Measurements from ENCODE around the gene CAPN8. TPM values are rescaled to one million over a fixed set of nuclear protein-coding genes. Genes with fewer than 3 reads are reported as not detected.
A peak's percentile ranks its signal among the peaks of the same experiment; 100 is the strongest.

Gene CAPN8
- total RNA-seq, 2 experiments from 2014 or later, result not detected

GRCh38 chr1:223515926-223516325, 149.6 kb downstream of the CAPN8 start:
- Mint-ChIP-seq H3K9me3 (peaks cover 2% of the 10 kb centered on the region), H3K36me3 (ENCODE audit: low read depth) (no peaks in the 10 kb centered on the region), H3K4me3 (no peak overlapping the region), H3K27me3 (no peaks in the 10 kb centered on the region), H3K27ac (peak overlapping the region; percentile 32), H3K4me1 (ENCODE audit: low read depth) (peaks cover 8% of the 10 kb centered on the region)
- intact Hi-C loops (cut with micrococcal nuclease), result no loop called here
- ChIA-PET CTCF (interaction anchor here (3.6 kb wide), 1 partner anchor 168 kb away, joined by 12 read pairs; no protein-coding TSS in a partner anchor), POLR2A (no interaction called here)
- DNase-seq (no peak), ATAC-seq (peak; percentile 17)
- TF ChIP-seq, protein P1, sequence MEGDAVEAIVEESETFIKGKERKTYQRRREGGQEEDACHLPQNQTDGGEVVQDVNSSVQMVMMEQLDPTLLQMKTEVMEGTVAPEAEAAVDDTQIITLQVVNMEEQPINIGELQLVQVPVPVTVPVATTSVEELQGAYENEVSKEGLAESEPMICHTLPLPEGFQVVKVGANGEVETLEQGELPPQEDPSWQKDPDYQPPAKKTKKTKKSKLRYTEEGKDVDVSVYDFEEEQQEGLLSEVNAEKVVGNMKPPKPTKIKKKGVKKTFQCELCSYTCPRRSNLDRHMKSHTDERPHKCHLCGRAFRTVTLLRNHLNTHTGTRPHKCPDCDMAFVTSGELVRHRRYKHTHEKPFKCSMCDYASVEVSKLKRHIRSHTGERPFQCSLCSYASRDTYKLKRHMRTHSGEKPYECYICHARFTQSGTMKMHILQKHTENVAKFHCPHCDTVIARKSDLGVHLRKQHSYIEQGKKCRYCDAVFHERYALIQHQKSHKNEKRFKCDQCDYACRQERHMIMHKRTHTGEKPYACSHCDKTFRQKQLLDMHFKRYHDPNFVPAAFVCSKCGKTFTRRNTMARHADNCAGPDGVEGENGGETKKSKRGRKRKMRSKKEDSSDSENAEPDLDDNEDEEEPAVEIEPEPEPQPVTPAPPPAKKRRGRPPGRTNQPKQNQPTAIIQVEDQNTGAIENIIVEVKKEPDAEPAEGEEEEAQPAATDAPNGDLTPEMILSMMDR (IDR thresholded peaks at IDR 0.05), result no peak

GRCh38 chr1:223515421-223515820, 150.1 kb downstream of the CAPN8 start:
- no peak overlapping the region for H3K4me3 Mint-ChIP-seq
- ChIA-PET POLR2A (no interaction called here), CTCF (interaction anchor here (1.5 to 3.6 kb wide), 2 partner anchors 41 to 168 kb away, joined by 5 to 12 read pairs; no protein-coding TSS in a partner anchor)
- H3K4me1 Mint-ChIP-seq (ENCODE audit: low read depth), result peaks cover 8% of the 10 kb centered on the region
- H3K9me3 Mint-ChIP-seq, result peaks cover 4% of the 10 kb centered on the region
- H3K27ac Mint-ChIP-seq, result peak overlapping the region; percentile 32
- H3K27me3 Mint-ChIP-seq, result no peaks in the 10 kb centered on the region
- ATAC-seq (peak; percentile 58), DNase-seq (peak; percentile 26)
- TF ChIP-seq, protein P1 (IDR thresholded peaks at IDR 0.05), result no peak
- no peaks in the 10 kb centered on the region for H3K36me3 Mint-ChIP-seq (ENCODE audit: low read depth)
- intact Hi-C loops (cut with micrococcal nuclease), result no loop called here

DNA sequence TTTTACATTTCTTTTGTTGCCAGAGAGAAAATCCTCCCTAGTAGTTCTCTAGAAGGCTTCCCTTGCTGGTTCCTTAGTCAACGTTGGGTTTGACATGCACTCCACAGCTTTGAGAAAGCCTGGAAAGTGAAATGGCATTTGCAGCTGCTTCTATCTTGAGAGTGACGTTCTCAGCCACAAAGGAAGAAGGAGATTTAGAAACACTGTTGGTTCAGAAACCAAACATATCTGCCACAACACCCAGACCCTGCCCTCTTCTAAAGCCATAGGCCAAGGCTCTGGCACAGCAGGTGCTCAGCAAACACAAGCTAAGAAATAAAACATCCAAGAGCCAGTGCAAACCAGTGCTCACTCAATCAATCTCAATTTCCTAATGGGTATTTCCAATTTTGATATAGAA, 150.9 kb downstream of the CAPN8 start:
- Mint-ChIP-seq H3K27ac (peak overlapping the region; percentile 26), H3K4me1 (ENCODE audit: low read depth) (peaks cover 8% of the 10 kb centered on the region), H3K9me3 (peaks cover 4% of the 10 kb centered on the region), H3K27me3 (no peaks in the 10 kb centered on the region), H3K4me3 (no peak overlapping the region), H3K36me3 (ENCODE audit: low read depth) (no peaks in the 10 kb centered on the region)
- ATAC-seq (no peak), DNase-seq (no peak)
- POLR2A ChIA-PET, result interaction anchor here (0.6 kb wide), 1 partner anchor 616 kb away, joined by 3 read pairs; no protein-coding TSS in a partner anchor
- intact Hi-C loops (cut with micrococcal nuclease), result no loop called here
- CTCF ChIA-PET, result interaction anchor here (1.1 to 3.6 kb wide), 3 partner anchors 42 to 381 kb away, joined by 3 to 12 read pairs (median 5); no protein-coding TSS in a partner anchor
- TF ChIP-seq, protein P1 (IDR thresholded peaks at IDR 0.05), result no peak

DNA sequence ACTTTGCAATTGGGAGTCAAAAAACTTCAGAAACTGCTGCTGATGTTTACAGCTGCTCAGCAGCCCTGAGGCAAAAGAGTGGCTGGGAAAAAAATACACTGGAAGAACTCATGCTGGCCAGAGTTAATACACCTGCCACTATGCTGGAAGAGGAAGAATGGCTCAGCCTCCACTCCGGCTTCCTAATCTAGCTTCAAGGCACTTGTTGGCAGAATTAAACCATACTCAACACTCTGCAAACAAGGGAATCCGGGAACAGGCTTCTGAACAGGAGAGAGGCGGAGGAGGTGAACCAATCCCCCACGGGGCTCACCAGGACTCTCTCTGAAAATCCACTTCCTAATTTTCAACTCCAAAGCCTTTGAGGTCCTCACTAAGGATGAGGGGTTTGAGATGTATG, 152.2 kb downstream of the CAPN8 start:
- Mint-ChIP-seq H3K4me1 (ENCODE audit: low read depth) (peaks cover 8% of the 10 kb centered on the region), H3K27me3 (no peaks in the 10 kb centered on the region), H3K27ac (no peak overlapping the region), H3K9me3 (peaks cover 2% of the 10 kb centered on the region), H3K36me3 (ENCODE audit: low read depth) (no peaks in the 10 kb centered on the region), H3K4me3 (no peak overlapping the region)
- ChIA-PET CTCF (interaction anchor here (1.3 to 3.6 kb wide), 2 partner anchors 170 to 236 kb away, joined by 3 to 12 read pairs; no protein-coding TSS in a partner anchor), POLR2A (no interaction called here)
- ATAC-seq (no peak), DNase-seq (no peak)
- TF ChIP-seq, protein P1 (IDR thresholded peaks at IDR 0.05), result no peak
- intact Hi-C loops (cut with micrococcal nuclease), result no loop called here

- ChIA-PET CTCF (interaction anchor here (0.7 kb wide), 1 partner anchor 18 kb away, joined by 3 read pairs; no protein-coding TSS in a partner anchor), POLR2A (no interaction called here)
- ATAC-seq, result no peak
- Mint-ChIP-seq H3K4me3 (no peak overlapping the region), H3K4me1 (ENCODE audit: low read depth) (peaks cover 8% of the 10 kb centered on the region), H3K27ac (no peak overlapping the region), H3K27me3 (no peaks in the 10 kb centered on the region), H3K9me3 (peaks cover 2% of the 10 kb centered on the region), H3K36me3 (ENCODE audit: low read depth) (no peaks in the 10 kb centered on the region)
- intact Hi-C loops (cut with micrococcal nuclease), result no loop called here
- DNase-seq, result no peak
- TF ChIP-seq, protein P1 (IDR thresholded peaks at IDR 0.05), result no peak
Observed at GRCh38 chr1:223512057-223512456, 153.4 kb downstream of the CAPN8 start.
